PC-9 (cell line): ENCODE data around the gene PHLPP1. TPM values are rescaled to one million over a fixed set of nuclear protein-coding genes. Genes with fewer than 3 reads are reported as not detected.

Source experiments
- BruUV-seq: library from RNA; stranded (reverse); fragments of 400-500 nt; replicated peaks from 2 replicates; lab custom pipeline; 2021; lab: Mats Ljungman, UMichigan
- CTCF ChIA-PET: fragments of 300-600 bp; sonication (Branson Sonifier 250); formaldehyde crosslinking; loops from one replicate; lab custom pipeline; 2022; ENCODE audit warnings: antibody characterized with exemption; lab: Charles Lee
- POLR2A ChIA-PET: fragments of 300-600 bp; sonication (Branson Sonifier 250); formaldehyde crosslinking; loops from one replicate; lab custom pipeline; 2022; ENCODE audit warnings: antibody characterized with exemption; ENCODE audit not compliant: unreplicated experiment; lab: Charles Lee
- DNase-seq, 2 experiments: peaks; one replicate each; pipeline versions ENCODE4 v3.0.0 to v3.0.0-alpha.2; 2015 to 2022; ENCODE audit warnings: mixed read lengths in 1 of 2
- H2AFZ ChIP-seq: fragments of 200-600 bp; sonication (generic); 2 replicates; pipeline ENCODE4 v1.8.1; 2017; ENCODE audit warnings: antibody characterized with exemption
- H3F3A ChIP-seq: fragments of 200-600 bp; sonication (generic); 2 replicates; pipeline ENCODE4 v1.8.1; 2017; ENCODE audit warnings: antibody characterized with exemption, mild to moderate bottlenecking, low read depth; ENCODE audit not compliant: insufficient read depth
- H3K27ac ChIP-seq: fragments of 200-600 bp; sonication (generic); 2 replicates; pipeline ENCODE4 v1.6.1; 2016; ENCODE audit warnings: mixed run types
- H3K27me3 ChIP-seq: fragments of 200-600 bp; sonication (generic); 2 replicates; pipeline ENCODE4 v1.6.1; 2016; ENCODE audit warnings: low read depth, mixed run types; ENCODE audit not compliant: insufficient read depth
- H3K36me3 ChIP-seq: fragments of 200-600 bp; sonication (generic); 2 replicates; pipeline ENCODE4 v1.6.1; 2016; ENCODE audit warnings: low read depth, mixed run types
- H3K4me1 ChIP-seq: fragments of 200-600 bp; sonication (generic); replicated peaks from 2 replicates; pipeline ENCODE4 v1.6.1; 2016; ENCODE audit warnings: mixed run types; ENCODE audit not compliant: insufficient read depth
- H3K4me2 ChIP-seq: fragments of 200-600 bp; sonication (generic); 2 replicates; pipeline ENCODE4 v1.6.1; 2017; ENCODE audit warnings: mixed run types
- H3K4me3 ChIP-seq: fragments of 200-600 bp; sonication (generic); 2 replicates; pipeline ENCODE4 v1.6.1; 2016; ENCODE audit warnings: mixed run types
- H3K79me2 ChIP-seq: fragments of 200-600 bp; sonication (generic); 2 replicates; pipeline ENCODE4 v1.6.1; 2017; ENCODE audit warnings: low read depth, mixed run types
- H3K9me2 ChIP-seq: fragments of 200-600 bp; sonication (generic); 2 replicates; pipeline ENCODE4 v1.8.1; 2017; ENCODE audit warnings: mild to moderate bottlenecking; ENCODE audit not compliant: insufficient read depth
- H3K9me3 ChIP-seq: fragments of 200-600 bp; sonication (generic); 2 replicates; pipeline ENCODE4 v1.8.1; 2016; ENCODE audit warnings: low read depth; ENCODE audit not compliant: insufficient read depth
- H4K20me1 ChIP-seq: fragments of 200-600 bp; sonication (generic); 2 replicates; pipeline ENCODE4 v1.8.1; 2017; ENCODE audit not compliant: insufficient read depth
- EZH2 ChIP-seq: fragments of 200-600 bp; sonication (generic); IDR thresholded peaks from 2 replicates; pipeline ENCODE4 v1.8.0; 2017; ENCODE audit warnings: antibody characterized with exemption, low read depth
- intact Hi-C: fragments of 100-400 bp; cut with micrococcal nuclease; formaldehyde crosslinking; loops from one replicate; pipeline ENCODE4 v1.10.0; 2022; ENCODE audit not compliant: unreplicated experiment
- total RNA-seq: library from RNA; stranded (reverse); gene quantifications from 2 replicates; pipeline ENCODE4 v1.2.3, GENCODE V29; 2021
- TF ChIP-seq, protein P1 (sequence below): fragments of 200-600 bp; sonication (generic); conservative IDR thresholded peaks from 2 replicates; pipeline ENCODE4 v1.6.1; 2017; ENCODE audit warnings: mixed run types, antibody characterized with exemption, mild to moderate bottlenecking, moderate library complexity

Gene PHLPP1
- total RNA-seq, 1 experiment from 2014 or later: 21.1 TPM

DNA sequence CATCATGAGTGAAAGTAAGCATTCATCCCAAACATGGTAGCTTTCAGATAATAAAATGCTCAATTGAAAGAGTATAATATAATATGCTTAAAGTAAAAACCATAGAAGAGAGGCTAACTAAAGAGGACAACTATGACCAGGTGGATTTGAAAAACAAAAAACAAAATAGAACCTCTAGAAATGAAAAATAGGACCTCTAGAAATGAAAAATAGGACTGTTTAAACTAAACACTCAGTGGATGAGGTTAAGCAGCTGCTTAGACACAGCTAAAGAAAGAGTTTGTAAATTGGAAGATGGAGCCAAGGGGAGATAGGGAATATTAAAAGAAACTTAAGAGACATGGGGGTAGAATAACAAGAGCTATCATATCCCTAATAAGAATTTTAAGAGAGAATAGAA lies 302.6 kb downstream of the PHLPP1 start:
- H3K79me2 ChIP-seq: no peaks in the 10 kb centered on the region
- H2AFZ ChIP-seq: no peak overlapping the region
- BruUV-seq: no TSS peak
- H3K4me1 ChIP-seq: no peaks in the 10 kb centered on the region
- ChIA-PET CTCF (interaction anchor here (0.5 to 1.0 kb wide), 2 partner anchors 306 to 347 kb away, joined by 4 read pairs; no protein-coding TSS in a partner anchor), POLR2A (no interaction called here)
- H4K20me1 ChIP-seq: no peaks in the 10 kb centered on the region
- H3F3A ChIP-seq: no peaks in the 10 kb centered on the region
- no peaks in the 10 kb centered on the region for H3K36me3 ChIP-seq
- intact Hi-C loops: loop anchor here (2.0 to 5.0 kb wide), 4 partner anchors 113 to 489 kb away; no protein-coding TSS in a partner anchor
- H3K9me3 ChIP-seq: no peaks in the 10 kb centered on the region
- TF ChIP-seq, protein P1, sequence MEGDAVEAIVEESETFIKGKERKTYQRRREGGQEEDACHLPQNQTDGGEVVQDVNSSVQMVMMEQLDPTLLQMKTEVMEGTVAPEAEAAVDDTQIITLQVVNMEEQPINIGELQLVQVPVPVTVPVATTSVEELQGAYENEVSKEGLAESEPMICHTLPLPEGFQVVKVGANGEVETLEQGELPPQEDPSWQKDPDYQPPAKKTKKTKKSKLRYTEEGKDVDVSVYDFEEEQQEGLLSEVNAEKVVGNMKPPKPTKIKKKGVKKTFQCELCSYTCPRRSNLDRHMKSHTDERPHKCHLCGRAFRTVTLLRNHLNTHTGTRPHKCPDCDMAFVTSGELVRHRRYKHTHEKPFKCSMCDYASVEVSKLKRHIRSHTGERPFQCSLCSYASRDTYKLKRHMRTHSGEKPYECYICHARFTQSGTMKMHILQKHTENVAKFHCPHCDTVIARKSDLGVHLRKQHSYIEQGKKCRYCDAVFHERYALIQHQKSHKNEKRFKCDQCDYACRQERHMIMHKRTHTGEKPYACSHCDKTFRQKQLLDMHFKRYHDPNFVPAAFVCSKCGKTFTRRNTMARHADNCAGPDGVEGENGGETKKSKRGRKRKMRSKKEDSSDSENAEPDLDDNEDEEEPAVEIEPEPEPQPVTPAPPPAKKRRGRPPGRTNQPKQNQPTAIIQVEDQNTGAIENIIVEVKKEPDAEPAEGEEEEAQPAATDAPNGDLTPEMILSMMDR: no peak
- TF ChIP-seq EZH2: no peak
- H3K27ac ChIP-seq: no peak overlapping the region
- no peak overlapping the region for H3K4me2 ChIP-seq
- no peaks in the 10 kb centered on the region for H3K9me2 ChIP-seq
- no peak overlapping the region for H3K4me3 ChIP-seq
- H3K27me3 ChIP-seq: no peaks in the 10 kb centered on the region
- DNase-seq: no peak

DNA sequence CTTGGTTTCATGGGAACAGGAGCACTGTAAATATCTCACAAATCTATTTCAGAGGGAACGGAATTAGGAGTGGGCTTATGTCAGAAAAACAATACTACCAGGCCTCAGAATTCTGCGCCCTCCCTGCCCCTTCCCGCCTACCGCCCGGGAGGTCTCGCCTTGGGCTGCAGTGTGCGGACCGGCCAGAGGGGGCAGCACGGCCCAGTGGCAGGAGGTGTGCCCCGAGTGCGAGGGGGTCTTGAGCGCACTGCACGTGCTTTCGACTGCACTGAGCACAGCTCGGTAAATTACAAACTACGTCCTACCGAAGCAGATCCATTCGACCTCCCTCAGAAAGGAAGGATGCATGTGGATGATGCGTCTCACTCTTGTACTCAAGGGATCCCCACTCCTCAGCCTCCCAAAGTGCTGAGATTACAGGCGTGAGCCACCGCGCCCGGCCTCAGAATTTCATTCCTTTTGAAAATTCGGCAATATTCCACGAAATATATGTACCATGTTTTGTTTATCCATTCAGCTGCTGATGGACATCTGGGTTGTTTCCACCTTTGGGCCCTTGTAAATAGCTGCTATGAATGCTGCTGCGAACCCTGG lies 307.2 kb downstream of the PHLPP1 start:
- ChIA-PET POLR2A (no interaction called here), CTCF (no interaction called here)
- no peaks in the 10 kb centered on the region for H3K79me2 ChIP-seq
- DNase-seq: no peak
- H3K4me1 ChIP-seq: no peaks in the 10 kb centered on the region
- TF ChIP-seq EZH2: no peak
- TF ChIP-seq, protein P1: peak; percentile 42; the same call in 1 of the 2 replicates
- no peak overlapping the region for H3K27ac ChIP-seq
- no peak overlapping the region for H3K4me2 ChIP-seq
- H2AFZ ChIP-seq: no peak overlapping the region
- no peaks in the 10 kb centered on the region for H3K27me3 ChIP-seq
- H3K9me2 ChIP-seq: no peaks in the 10 kb centered on the region
- no peaks in the 10 kb centered on the region for H3K36me3 ChIP-seq
- no peaks in the 10 kb centered on the region for H4K20me1 ChIP-seq
- H3K9me3 ChIP-seq: no peaks in the 10 kb centered on the region
- H3K4me3 ChIP-seq: no peak overlapping the region
- BruUV-seq: no TSS peak
- H3F3A ChIP-seq: no peaks in the 10 kb centered on the region
- intact Hi-C loops: no loop called here

DNA sequence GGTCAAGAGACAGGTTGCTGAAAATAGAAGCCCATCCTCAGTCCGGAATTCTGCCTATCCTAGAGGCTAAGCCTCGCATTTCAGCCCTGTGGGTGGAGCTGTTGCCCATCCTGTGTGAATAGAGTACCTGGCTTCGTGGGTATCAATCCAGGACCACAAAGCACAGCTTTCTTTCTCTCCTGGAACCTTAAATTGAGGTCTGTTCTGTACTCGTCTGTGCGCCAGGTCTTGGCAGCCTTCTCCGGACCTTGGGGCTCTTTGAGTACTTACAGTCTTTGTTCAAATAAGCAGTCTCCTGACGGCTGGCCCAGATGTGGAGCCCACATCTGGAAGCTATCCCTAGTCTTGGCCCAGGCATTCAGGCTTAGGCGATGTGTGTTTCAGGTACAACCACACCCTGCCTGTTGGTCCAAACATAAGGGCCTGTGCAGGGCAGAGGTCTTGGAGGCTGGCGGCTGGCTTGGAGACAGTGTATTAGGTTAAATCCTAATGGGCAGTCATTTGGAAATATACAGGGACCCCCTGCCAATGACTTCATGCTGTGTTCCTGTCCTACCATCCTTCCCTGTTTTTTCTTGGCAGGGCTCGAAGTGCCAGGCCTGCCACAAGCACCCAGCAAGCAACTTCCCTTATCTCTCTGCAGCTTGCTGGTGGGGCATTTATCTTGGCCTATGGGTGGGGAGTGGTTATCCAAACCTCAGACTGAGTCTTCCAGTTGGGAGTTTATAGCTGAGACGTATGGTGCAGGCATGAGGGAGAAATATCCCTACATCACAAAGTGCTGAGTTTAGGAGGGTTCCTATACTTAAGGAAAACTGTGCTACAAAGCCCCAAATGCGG lies 310.1 kb downstream of the PHLPP1 start:
- BruUV-seq: no TSS peak
- intact Hi-C loops: loop anchor here (2.0 kb wide), 1 partner anchor 297 kb away; no protein-coding TSS in a partner anchor
- POLR2A ChIA-PET: no interaction called here
- TF ChIP-seq, protein P1: peak; percentile 52
- TF ChIP-seq EZH2: no peak
- Histone ChIP-seq H3K27ac (no peak overlapping the region), H3K4me1 (no peaks in the 10 kb centered on the region), H2AFZ (no peak overlapping the region), H3K27me3 (no peaks in the 10 kb centered on the region), H3K4me3 (no peak overlapping the region), H3K9me3 (no peaks in the 10 kb centered on the region), H3K9me2 (no peaks in the 10 kb centered on the region; the same call in 1 of the 2 replicates), H4K20me1 (no peaks in the 10 kb centered on the region), H3K36me3 (no peaks in the 10 kb centered on the region), H3K79me2 (no peaks in the 10 kb centered on the region), H3F3A (no peaks in the 10 kb centered on the region), H3K4me2 (no peak overlapping the region)
- CTCF ChIA-PET: interaction anchor here (0.6 kb wide), 1 partner anchor 8 kb away, joined by 12 read pairs; no protein-coding TSS in a partner anchor
- DNase-seq: peak in 1 of 2 experiments; percentile 10
